Kidney (tissue), 14 donors: ENCODE data around the gene ETS1. TPM values are rescaled to one million over a fixed set of nuclear protein-coding genes. Genes with fewer than 3 reads are reported as not detected.

Experiments
- DNase-seq, 5 donors: peaks; one replicate each; pipeline ENCODE4 v3.0.0-alpha.2; 2013 to 2020
- FAIRE-seq: peaks from 2 replicates; lab custom pipeline; 2012; peaks lifted over from hg19 to GRCh38; lab: Jason Lieb, UNC
- H3K27ac ChIP-seq, 2 donors: one replicate each; pipeline ENCODE4 v1.7.0; 2013; ENCODE audit warnings: low read depth in 2 of 2, low read length in 2 of 2, inconsistent platforms in 1 of 2
- H3K27me3 ChIP-seq: one replicate; pipeline ENCODE4 v1.7.1; 2013; ENCODE audit warnings: low read length, inconsistent platforms; ENCODE audit not compliant: control insufficient read depth, insufficient read depth
- H3K36me3 ChIP-seq, 3 donors: one replicate each; pipeline versions ENCODE4 v1.7.0 to v1.7.1; 2013; ENCODE audit warnings: low read length in 3 of 3, control low read depth in 1 of 3, inconsistent platforms in 1 of 3; ENCODE audit not compliant: insufficient read depth in 3 of 3, control insufficient read depth in 2 of 3
- H3K4me1 ChIP-seq, 3 donors: one replicate each; pipeline versions ENCODE4 v1.7.0 to v1.7.1; 2013; ENCODE audit warnings: low read length in 3 of 3, inconsistent platforms in 1 of 3, low read depth in 1 of 3; ENCODE audit not compliant: control insufficient read depth in 2 of 3, insufficient read depth in 2 of 3
- H3K4me3 ChIP-seq, 3 donors: one replicate each; pipeline versions ENCODE4 v1.7.0 to v1.8.1; 2013; ENCODE audit warnings: low read length in 3 of 3, control low read depth in 1 of 3, inconsistent platforms in 1 of 3
- H3K9ac ChIP-seq, 3 donors: one replicate each; pipeline versions ENCODE4 v1.7.0 to v1.7.1; 2013; ENCODE audit warnings: low read length in 3 of 3, control low read depth in 1 of 3, inconsistent platforms in 1 of 3
- H3K9me3 ChIP-seq, 3 donors: one replicate each; pipeline versions ENCODE4 v1.7.0 to v1.7.1; 2013; ENCODE audit warnings: low read length in 3 of 3, control low read depth in 1 of 3, inconsistent platforms in 1 of 3; ENCODE audit not compliant: control insufficient read depth in 2 of 3, insufficient read depth in 1 of 3
- CTCF ChIP-seq: IDR thresholded peaks from 3 replicates; pipeline ENCODE4 v1.5.1; 2012; ENCODE audit warnings: mild to moderate bottlenecking, moderate library complexity, borderline replicate concordance; ENCODE audit not compliant: insufficient read depth; ENCODE audit errors: extremely low read depth
- intact Hi-C: fragments of 100-400 bp; cut with DNase I; formaldehyde crosslinking; loops from one replicate; pipeline ENCODE4 v1.11.1; 2022
- polyA plus RNA-seq: library from polyadenylated mRNA; stranded (reverse); fragments of 350-450 nt; fragmentation: Illumina TruSeq; extraction: RNeasy Lipid Tissue Mini Kit (QIAGEN cat#74804); gene quantifications from one replicate; pipeline ENCODE4 v1.2.3, GENCODE V29; 2014; ENCODE audit warnings: low read depth, low replicate concordance; ENCODE audit not compliant: insufficient read depth
- total RNA-seq: library from RNA; stranded (reverse); fragmentation: NEBNext Ultra II Directional; extraction: Animal tissue kit (Norgen Biotek cat#: 25700); gene quantifications from one replicate; pipeline ENCODE4 v1.2.1, GENCODE V29; 2021
- donor health status: control.
- donor health status: control.
- donor health status: control.
- donor health status: control.
- donor health status: control.
- donor health status: DM: yes; HTN: yes; CAD: no.
- donor health status: Normal renal cell carcinoma (clear cell type).

The ETS1 gene
- total and polyA plus RNA-seq, 2 donors from 2014 or later: 23.5 to 124 TPM

DNA sequence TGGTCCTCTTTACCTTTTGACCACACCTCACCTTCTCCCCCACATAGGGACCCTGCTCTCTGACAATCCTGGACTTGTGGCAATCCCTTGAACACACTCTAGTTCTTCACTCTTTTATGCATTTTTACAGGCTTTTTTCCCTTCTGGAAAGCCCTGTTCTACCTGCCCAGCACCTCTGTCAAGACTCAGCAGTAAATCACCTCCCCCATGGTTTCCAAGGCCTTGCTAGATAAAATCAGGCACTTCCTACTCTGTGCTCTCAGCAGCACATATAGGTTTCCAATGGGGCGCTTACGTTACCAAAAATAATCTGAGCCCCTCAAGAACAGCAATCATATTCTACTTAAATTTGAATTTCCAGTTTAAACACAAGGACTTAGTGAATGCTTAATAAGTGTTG, 53.9 kb downstream of the ETS1 start:
- no peak overlapping the region for H3K9ac ChIP-seq
- H3K27me3 ChIP-seq: no peaks in the 10 kb centered on the region
- FAIRE-seq (no peak), DNase-seq (no peak)
- H3K9me3 ChIP-seq: no peaks in the 10 kb centered on the region
- no peak for TF ChIP-seq CTCF
- no peaks in the 10 kb centered on the region for H3K36me3 ChIP-seq
- no peak overlapping the region for H3K4me3 ChIP-seq
- H3K27ac ChIP-seq: no peak overlapping the region
- intact Hi-C loops: no loop called here
- H3K4me1 ChIP-seq: no peaks in the 10 kb centered on the region

DNA sequence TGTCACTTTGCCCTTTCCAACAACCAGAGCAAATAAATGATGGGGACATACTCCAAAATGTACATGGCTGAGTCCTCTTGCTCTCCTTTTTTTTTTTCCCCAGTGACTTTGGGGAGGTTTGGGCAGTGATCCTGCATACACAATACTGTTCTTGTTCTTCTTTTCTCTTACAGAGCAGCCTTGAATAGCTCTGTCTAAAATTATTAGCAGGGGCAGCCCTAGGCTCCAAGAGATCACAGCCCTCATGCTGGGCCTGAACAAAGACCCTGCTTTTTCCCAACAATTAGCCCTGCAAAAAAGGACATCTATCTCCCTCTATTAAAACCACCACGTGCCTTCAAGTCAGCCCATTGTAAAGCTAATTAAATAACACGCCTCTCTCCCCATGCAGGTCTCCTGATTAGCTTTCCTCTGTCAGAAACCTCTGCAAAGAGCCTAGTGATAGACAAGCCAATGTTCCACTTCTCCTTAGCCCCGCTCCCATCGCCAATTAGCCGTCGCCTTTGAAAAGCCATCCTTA, 54.7 kb downstream of the ETS1 start:
- H3K27me3 ChIP-seq: no peaks in the 10 kb centered on the region
- H3K36me3 ChIP-seq: no peaks in the 10 kb centered on the region
- TF ChIP-seq CTCF: no peak
- no peaks in the 10 kb centered on the region for H3K9me3 ChIP-seq
- H3K4me3 ChIP-seq: no peak overlapping the region
- DNase-seq (no peak), FAIRE-seq (no peak)
- no peaks in the 10 kb centered on the region for H3K4me1 ChIP-seq
- no peak overlapping the region for H3K27ac ChIP-seq
- intact Hi-C loops: no loop called here
- no peak overlapping the region for H3K9ac ChIP-seq

DNA sequence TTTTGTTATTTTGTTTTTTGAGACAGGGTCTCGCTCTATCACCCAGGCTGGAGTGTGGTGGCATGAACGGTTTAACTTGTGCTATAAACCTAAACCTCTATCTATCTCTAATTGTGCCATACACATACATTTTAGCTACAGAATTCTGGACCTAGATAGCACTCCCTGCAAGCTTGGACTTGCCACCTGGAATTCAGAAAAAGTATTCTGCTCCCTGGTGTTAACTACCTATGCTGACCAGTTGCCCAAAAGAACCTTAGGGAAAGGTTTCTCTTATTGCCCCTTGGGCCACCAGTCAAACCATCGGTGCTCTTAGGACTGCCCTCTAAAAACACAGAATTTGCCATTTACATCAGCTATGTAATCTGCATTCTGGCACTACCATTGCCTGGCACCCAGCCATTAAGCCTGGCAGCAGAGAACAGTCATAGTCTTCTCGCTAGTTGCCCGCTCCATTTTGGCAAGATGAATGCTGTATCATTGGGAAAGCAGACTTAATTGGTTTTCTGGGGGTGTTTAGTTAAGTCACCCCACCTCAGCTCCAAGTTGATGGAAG, 55.3 kb downstream of the ETS1 start:
- no peaks in the 10 kb centered on the region for H3K36me3 ChIP-seq
- TF ChIP-seq CTCF: no peak
- no peak for DNase-seq
- H3K4me3 ChIP-seq: no peak overlapping the region
- H3K4me1 ChIP-seq: no peaks in the 10 kb centered on the region
- H3K27ac ChIP-seq: no peak overlapping the region
- intact Hi-C loops: no loop called here
- no peaks in the 10 kb centered on the region for H3K9me3 ChIP-seq
- no peaks in the 10 kb centered on the region for H3K27me3 ChIP-seq
- FAIRE-seq: no peak
- H3K9ac ChIP-seq: no peak overlapping the region

DNA sequence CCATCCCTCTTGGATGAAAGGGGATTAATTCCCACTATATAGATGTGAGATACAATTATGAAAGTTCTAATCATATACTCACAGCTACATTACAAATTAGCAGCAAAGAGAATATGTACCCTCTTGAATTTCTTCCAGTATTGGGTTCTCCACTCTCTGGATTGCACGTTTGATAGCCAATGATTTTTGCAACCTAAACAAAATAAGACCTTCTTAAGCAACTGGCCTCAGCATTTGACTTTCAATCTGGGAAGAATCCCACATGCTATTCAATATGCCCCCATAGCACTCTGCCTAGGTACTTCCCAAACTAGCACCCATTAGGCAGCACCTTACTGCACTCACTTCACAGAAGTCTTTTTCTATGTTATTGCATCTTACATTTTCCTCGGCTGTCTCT, 55.8 kb downstream of the ETS1 start:
- TF ChIP-seq CTCF: no peak
- no peaks in the 10 kb centered on the region for H3K9me3 ChIP-seq
- no peak for FAIRE-seq
- DNase-seq: no peak
- no peaks in the 10 kb centered on the region for H3K27me3 ChIP-seq
- no peaks in the 10 kb centered on the region for H3K4me1 ChIP-seq
- H3K9ac ChIP-seq: no peak overlapping the region
- intact Hi-C loops: no loop called here
- no peaks in the 10 kb centered on the region for H3K36me3 ChIP-seq
- H3K27ac ChIP-seq: no peak overlapping the region
- H3K4me3 ChIP-seq: no peak overlapping the region
